HG02610 (cell line): ENCODE data around the gene ERC1.

Experiments
- ATAC-seq: cut with Tn5 transposase; IDR thresholded peaks from one replicate; pipeline ENCODE4 v1.9.1; 2021; ENCODE audit warnings: mild to moderate bottlenecking, moderate library complexity; ENCODE audit not compliant: unreplicated experiment

Gene ERC1

DNA sequence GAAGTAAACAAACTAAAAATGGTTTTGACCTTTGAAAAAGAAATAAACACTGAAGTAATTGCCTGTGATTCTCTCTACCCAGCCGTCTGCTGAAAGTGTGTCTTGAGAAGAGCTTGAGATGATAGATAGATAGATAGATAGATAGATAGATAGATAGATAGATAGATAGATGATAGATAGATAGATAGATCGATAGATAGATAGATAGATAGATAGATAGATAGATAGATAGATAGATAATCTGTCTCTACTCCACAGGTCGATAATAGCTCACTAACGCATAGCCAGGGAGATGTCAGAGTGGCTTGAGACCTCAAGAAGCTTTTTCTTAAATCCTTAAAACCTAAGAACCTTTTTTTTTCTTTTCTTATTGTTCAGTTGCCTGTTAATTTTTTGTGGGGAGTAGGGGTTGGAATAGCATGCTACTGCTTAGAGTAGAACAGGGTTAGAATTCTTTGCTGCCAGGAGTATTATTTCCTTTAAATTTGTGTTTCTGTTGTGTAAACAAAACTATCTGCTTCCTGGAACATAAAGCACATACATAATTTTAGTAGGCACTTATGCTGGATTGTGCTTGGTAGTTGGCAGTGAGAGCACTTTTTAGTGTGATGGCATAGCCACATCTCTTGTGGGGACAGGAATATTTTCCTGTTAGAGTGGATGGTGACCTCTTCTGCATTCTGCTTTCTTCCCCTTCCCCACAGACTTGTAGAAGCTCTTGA lies 433.8 kb downstream of the ERC1 start:
- no peak for ATAC-seq

DNA sequence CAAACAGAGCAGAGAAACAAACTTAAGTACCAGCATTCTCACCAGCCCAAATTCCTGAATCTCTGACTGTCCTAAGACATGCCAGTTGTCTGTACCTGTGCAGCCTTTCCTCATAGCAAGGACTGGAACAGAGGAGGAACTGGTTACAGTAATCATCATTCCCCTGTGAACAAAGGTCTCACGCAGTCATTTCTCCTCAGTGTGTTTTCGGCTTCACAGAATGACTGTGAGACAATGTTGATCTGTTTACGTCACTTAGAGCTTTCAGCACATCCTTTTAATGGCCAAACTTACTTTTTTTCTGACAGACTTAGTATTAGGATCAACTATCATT lies 434.3 kb downstream of the ERC1 start:
- no peak for ATAC-seq

DNA sequence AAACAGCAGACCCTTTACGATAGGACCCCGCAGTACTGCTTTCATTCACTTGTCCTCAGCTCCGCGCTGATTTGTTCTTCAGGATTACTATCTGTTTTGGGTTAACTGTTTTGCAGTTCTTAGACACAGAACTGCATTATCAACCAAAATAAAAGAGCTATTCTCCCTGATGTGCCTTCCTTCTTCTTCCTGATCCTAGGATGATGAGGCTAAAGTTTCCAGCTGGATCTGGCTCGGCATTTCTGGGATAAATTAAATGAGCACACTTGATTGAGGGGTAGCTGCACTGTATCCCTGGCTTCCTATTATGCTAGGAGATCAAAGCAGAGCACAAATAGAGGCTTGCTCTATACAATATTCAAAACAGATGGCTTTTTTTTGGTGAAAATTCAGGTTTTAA lies 437.6 kb downstream of the ERC1 start:
- ATAC-seq, result no peak

DNA sequence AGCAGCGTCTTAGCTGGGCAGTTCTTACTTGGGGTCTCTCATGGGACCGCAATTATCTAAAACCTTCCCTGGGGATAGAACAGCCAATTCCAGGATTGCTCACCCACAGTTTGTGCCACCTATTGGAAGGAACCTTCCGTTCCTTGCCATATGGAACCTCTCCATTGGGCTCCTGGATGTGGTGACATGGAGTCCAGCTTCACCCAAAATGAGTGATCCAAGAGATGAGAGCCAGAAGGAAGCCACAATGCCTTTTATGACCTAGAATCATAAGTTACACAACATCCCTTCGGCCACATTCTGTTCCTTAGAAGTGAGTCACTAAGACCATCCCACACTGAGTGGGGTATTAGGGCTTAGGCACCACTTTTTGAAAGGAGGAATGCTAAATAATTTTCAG lies 439.0 kb downstream of the ERC1 start:
- no peak for ATAC-seq

DNA sequence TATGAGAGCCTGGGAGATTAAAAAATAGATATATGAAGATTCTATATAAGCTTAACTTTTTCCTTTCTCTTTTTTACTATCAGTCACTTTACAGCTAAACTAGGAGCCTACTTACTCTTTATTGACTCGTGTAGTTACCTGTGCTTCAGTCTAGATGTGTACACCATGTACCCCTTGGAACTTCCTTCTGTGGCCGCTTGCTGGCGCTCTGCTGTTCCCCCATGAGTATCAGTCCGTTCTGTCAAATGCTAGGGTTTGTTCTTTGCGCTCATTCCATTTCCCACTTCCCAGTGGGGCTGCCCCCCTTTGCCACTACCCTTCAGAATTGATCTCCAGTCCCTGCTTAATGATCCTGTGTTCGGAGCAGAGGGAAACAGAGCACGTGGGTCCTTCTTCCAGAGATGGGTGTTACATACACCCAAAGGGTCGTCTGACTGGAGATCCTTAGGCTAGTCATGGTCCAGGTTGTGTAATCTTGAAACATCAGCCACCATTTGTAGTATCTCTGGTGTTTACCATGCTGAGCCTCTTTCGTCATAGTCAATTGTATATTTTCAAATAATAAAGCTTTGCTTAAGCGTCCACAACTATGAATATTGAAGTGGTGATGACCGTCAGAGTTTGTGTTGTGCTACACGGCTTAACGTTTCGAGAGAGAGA lies 443.4 kb downstream of the ERC1 start:
- ATAC-seq, result no peak

DNA sequence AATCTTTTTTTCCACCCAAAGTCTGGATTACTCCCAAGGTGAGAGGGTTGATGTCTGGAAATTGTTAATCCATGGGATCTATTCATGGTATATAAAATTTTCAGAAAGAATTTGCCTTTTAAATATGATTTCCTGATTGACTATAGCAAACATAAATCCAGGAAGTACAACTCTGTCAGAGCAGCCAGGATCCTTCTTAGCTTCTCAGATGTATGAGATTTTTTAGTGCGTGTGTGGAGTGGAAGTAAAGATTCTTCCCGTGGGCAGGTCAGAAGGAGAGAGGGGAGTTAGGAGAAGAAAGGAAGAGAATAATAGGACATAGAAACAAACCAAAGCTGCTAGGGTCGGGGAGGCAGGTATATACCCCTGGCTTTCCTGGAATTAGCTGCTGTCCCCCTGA lies 444.0 kb downstream of the ERC1 start:
- ATAC-seq, result no peak

DNA sequence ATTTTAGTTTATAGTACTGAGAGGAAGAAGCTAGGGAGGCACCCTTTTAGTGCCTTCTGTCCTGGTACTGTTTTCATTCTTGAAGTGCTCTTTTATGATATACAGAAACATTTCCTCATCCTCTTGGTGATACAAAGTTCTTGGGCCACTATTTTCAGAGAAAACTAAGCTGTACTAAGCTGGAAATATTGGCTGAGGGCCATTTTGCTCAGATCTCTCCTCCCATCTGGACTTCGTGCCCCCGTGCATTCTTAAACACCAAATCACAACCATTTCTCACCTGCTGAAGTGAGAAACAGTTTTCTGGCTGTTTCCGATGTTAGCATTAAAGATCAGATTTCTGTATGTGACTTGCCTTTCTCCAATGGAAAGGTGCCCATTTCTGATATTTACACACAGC lies 444.4 kb downstream of the ERC1 start:
- ATAC-seq, result no peak

DNA sequence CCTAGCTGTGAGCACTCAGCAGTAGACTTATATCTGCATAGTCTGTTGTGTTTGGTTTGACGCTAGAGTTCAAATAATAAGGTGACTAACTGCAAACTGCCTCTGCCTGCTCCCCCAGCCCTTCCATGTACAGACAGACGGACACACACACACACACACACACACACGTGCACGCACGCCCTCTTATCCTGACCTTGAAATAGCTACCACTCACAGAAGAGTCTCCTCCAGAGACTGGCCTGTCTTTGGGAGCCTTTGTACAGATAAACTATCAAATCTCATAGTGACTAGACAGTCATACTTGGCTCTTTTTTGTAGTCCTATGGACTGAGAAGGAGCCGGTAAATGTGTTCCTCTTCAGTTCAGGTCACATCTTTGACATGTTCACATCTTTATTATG lies 445.0 kb downstream of the ERC1 start:
- ATAC-seq, result no peak

DNA sequence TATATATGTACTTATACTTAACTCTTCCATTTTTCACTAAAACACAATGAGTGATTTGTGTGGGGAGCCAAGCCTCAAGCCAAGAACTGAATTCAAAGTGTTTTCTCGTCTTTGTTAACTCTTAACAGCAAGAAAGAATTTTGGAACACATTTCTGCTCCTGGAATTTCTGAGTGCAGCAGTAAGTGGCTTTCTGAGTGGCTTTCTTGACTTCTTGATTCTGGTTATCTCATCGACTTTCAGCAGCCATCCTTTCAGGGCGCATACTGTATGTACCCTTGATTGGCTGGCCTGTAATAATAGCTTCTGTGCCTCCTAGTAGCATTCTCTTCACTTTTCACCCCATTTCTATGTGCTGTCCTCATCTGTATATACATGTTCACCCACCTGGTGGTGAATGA lies 446.0 kb downstream of the ERC1 start:
- ATAC-seq, result no peak

DNA sequence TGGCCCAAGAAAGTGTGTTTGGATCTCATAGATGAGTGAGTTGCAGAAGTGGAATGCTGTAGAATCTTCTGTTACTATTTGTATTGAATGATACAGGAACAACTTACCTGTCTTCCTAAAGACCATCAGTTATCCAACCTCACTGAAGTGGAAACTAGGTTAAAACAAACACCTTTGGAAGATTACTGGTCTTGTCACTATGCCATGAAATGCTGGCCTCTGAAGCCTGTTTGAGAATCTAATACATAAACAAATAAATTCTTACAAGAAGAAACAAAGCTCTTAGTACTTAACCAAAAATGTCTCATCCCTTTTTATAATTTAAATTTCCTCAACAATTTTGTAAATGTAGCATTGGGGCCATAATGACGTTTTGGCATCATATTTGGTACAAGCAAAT lies 448.2 kb downstream of the ERC1 start:
- no peak for ATAC-seq

DNA sequence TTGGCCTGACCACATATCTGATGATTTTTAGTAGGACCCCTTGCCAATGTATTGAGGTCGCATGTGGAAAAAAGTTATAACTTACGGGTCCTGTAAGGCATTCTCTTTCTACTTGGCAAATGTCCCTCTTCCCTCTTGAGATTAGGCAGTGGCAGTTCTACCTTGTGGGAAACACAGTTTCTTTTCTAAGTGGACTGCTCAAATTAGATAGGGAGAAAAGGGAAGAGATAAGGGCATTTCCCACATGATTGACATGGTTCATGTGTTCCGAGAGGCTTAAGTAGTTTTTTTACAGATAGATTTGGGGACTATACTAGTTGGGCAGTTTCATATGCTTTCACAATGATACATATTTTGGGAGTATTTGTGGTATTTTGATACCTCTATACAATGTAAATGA lies 448.7 kb downstream of the ERC1 start:
- no peak for ATAC-seq

DNA sequence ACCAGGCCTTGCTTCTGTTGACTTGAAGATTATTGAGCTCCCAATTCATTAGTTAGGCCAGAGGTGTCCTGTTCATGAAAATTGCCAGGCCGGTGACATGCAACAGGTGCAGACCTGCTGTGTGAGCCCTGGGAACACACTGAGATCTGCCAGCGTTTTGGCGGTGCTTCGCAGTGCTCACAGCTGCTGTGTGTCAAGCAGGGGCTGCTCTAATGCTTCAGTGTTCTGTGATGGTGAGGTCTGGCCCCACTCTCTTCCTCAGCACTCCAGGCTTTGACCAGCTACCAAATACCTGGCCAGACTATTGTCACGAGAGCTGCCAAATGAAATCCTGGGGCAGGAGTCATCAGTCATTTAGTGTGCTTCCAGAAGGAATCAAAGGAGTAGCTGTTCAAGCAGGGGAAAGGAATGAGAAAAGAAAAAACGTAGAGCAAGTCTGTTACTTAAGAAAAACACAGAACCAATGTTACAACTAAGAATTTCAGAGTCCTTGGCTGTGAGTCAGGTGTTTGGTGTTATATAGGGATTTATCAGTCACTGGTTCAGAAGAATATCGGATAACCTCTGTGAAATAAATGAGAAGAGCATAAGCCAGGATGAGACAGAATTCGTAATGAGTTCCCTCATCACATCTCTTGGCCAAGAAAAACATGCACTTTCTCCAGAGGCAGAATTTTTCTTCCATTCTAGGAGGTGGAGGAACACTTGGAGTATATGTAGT lies 452.6 kb downstream of the ERC1 start:
- no peak for ATAC-seq

DNA sequence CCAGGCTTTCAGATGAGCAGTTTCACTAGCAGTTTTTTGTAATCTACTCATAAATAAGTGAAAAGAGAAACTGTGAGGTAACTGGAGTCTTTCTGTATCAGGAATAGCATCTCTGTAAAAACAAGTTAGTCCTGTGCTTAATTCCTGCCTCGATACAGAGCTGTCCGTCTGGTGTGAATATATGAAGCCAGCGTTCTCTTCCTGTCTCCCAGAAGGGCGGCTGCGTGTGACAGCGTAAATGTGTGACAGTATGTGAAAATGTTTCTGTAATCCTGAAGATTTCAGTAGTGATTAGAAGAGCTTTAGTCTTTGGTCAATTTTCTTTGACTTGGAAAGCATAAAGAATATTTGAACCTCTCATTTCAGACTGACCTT lies 453.1 kb downstream of the ERC1 start:
- ATAC-seq, result no peak

DNA sequence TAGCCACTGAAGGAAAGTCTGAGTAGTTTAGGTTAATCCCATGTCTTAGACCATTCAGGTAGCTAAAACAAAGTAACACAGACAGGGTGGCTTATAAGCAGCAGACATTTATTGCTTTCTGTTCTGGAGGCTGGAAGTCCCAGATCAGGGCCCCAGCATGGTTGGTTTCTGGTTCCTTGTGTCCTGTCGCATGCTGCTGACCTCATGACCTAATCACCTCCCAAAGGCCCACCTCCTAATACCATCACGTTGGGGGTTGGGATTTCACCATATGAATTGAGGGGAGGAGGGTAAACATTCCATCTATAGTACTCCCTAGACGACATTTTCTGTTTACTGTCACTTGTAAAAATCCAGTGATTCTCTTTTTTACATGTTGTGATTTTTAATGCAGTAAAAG lies 454.8 kb downstream of the ERC1 start:
- no peak for ATAC-seq

DNA sequence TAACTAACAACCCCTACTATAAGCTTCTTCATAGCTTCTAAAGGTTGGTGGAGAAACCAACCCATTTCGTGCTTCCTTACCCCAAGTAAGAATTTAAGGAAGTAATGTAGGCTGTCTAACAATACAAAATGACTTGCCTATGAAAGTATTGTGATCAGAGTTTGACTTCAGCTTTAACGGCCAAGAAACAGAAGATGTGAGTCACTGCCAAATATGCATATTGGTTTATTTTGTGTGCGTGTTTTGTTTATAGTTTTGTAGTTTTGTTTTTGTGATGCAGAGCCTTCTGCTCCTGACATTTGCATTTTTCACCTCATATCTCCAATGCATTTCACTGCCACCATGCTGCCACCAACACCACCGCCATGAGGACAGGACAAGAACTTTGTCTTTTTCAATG lies 457.3 kb downstream of the ERC1 start:
- no peak for ATAC-seq

DNA sequence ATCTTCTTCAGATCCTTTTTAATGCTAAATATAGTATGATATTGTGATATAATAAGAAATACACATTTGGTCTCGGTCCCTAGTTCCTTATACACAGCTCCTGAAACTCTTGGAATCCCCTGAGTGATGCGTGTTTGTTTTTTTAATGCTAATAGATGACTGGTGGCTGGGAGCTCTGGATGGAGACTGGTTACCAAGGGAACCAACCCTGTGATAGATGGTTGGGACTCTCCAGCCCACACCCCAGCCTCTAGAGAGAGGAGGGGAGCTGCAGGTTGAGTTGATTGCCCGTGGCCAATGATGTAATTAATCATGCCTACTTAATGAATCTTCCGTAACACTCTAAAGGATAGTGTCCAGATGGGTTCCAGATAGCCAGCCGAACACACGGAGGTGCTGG lies 462.8 kb downstream of the ERC1 start:
- ATAC-seq, result no peak

DNA sequence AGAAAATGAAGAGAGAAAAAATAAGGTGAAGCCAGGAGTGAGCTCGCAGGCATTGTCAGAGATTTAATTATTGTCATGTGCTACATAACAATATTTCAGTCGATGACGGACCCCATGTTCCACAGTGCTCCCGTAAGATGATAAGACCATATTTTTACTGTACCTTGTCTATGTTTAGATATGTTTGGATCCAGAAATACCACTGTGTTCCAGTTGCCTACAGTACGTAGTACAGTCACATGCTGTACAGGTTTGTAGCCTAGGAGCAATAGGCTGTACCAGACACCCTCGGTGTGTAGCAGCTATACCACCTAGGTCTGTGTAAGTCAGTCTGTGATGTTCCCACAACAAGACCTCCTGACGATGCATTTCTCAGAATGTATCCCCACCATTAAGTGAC lies 465.9 kb downstream of the ERC1 start:
- no peak for ATAC-seq

DNA sequence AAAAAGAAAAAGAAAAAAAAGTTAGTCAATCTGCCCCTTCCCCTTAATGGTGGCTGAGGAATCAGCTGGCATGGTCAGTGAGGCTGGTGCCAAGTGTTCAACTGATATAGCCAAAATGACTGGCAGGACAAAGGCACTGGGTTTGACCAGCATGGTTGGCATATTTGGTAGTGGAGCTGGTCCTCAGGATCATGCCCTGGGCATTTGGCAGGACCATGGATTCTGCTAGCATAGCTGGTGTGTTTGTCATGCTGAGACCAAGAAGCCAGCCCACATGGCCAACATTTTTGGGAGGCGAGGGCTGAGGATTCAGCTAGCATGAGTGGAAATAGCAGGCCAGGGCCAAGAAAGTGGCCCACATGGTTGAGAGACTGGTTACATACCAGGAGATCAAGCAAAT lies 466.9 kb downstream of the ERC1 start:
- ATAC-seq, result no peak

DNA sequence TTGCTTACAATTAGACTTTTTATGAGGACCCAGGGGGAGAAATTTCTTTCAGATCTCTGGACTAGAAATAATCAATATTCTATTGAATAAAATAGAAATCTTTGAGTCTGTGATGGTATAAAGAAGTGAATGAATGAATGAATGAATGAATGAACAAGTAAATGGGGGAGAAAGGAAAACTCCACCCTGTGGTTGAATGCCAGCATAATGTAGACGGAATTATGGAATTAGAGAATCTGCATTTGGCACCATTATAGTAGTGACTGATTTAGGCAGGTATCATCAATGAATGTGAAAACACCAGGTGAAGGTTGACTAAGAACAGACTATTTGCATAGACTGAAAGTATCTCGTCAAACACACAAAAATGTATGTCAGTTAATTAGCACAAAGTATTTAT lies 468.3 kb downstream of the ERC1 start:
- ATAC-seq, result no peak

DNA sequence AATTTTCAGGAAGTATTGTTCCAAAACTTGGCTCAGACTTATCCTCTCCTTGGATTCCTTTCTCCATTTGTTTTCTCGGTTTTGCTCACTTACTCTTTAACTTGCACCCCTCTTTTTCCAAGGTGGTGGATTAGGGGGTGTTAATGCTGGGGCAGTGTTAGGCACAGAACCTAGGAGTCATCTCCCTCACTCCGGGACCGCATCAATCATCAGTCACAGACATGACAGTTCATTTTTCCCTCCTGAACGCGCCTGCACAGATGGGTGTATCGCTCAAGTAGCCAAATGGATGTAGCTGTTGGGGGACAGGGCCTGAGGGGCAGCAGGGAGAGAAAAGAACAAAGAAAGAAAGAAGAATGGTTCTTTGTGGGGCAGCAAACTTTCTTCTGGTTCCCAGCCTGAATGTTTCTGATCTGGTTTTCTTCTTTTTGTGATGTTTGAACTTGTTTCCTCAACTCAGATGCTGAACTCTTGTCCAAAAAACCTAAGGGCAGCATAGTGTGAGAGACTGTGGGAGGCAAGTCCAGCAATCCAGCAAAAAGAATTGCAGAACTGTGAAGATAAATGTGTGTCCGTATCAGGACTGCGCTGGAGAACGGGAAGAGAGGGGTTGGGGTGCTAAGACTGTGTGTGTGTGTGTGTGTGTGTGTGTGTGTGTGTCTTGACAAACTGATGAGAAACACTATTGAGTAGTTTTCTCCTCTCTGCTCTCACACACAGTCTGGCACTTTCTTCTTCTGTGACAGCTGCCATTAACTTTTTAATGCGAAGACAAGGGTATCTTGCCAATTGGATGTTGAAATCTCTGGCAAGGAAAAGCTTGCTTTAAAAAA lies 472.3 kb downstream of the ERC1 start:
- no peak for ATAC-seq

DNA sequence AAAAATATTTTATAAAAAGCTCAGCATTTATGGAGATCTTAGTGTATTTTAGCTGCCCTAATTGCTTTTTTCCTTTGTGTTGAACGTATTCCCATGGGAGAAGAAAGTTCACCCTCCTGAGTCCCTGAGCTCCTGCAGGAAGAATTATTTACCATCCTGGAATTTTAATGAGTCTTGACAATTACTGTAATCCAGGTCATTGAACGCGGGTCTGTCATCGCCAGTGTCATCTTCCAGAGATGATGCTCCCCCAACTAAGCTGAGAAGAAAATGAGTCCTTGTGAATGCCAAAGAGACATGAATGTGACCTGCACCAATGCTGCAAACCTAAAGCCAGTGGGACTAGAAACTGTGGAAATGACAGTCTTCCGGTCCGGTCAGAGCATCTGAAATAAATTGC lies 473.9 kb downstream of the ERC1 start:
- no peak for ATAC-seq

DNA sequence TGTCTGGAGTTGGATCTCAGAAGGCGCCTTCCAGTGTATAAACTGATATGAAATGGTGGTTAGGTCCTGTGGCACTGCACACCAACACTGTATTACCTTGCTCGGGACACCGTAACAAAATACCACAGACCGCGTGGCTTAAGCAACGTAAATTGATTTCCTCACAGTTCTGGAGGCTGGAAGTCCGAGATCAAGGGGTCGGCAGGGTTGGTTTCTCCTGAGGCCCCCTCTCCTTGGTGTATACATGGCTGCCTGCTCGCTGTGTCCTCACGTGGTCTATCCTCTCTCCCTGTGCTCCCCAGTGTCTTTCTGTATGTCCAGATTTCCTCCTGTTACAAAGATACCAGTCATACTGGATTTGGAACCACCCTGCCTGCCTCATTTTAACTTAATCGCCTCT lies 475.0 kb downstream of the ERC1 start:
- no peak for ATAC-seq
